Measurements from ENCODE around the gene DDX4. TPM values are rescaled to one million over a fixed set of nuclear protein-coding genes. Genes with fewer than 3 reads are reported as not detected.

DDX4 gene
- total RNA-seq, 1 experiment from 2014 or later: not detected

- Histone ChIP-seq H3K4me3 (ENCODE audit: low read length) (no peak overlapping the region), H3K27me3 (ENCODE audit: low read length) (no peaks in the 10 kb centered on the region), H2AFZ (ENCODE audit: low read length) (no peak overlapping the region), H3K9me3 (ENCODE audit: low read length) (no peaks in the 10 kb centered on the region), H3K79me2 (ENCODE audit: low read length) (no peaks in the 10 kb centered on the region), H3K36me3 (ENCODE audit: low read depth, low read length) (no peaks in the 10 kb centered on the region), H3K9me2 (replicated peaks; ENCODE audit: low read length) (no peaks in the 10 kb centered on the region), H3K4me2 (ENCODE audit: low read length) (no peak overlapping the region), H3F3A (ENCODE audit: low read length, unreplicated experiment) (no peaks in the 10 kb centered on the region), H3K4me1 (ENCODE audit: insufficient read depth, low read length) (no peaks in the 10 kb centered on the region), H3K27ac (ENCODE audit: low read length) (no peak overlapping the region), H4K20me1 (ENCODE audit: low read length) (no peaks in the 10 kb centered on the region), H3K9ac (ENCODE audit: low read length) (no peak overlapping the region)
- intact Hi-C loops (cut with micrococcal nuclease): no loop called here
- TF ChIP-seq EZH2phosphoT487 (IDR thresholded peaks at IDR 0.05; ENCODE audit: borderline replicate concordance, low read length): no peak
- no peak for TF ChIP-seq EZH2 (IDR thresholded peaks at IDR 0.05; ENCODE audit: low read length, unreplicated experiment)
- TF ChIP-seq, protein P1, sequence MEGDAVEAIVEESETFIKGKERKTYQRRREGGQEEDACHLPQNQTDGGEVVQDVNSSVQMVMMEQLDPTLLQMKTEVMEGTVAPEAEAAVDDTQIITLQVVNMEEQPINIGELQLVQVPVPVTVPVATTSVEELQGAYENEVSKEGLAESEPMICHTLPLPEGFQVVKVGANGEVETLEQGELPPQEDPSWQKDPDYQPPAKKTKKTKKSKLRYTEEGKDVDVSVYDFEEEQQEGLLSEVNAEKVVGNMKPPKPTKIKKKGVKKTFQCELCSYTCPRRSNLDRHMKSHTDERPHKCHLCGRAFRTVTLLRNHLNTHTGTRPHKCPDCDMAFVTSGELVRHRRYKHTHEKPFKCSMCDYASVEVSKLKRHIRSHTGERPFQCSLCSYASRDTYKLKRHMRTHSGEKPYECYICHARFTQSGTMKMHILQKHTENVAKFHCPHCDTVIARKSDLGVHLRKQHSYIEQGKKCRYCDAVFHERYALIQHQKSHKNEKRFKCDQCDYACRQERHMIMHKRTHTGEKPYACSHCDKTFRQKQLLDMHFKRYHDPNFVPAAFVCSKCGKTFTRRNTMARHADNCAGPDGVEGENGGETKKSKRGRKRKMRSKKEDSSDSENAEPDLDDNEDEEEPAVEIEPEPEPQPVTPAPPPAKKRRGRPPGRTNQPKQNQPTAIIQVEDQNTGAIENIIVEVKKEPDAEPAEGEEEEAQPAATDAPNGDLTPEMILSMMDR (conservative IDR thresholded peaks at IDR 0.05; ENCODE audit: low read depth, low read length): no peak
- no TSS peak for BruUV-seq (replicated peaks)
- no peak for DNase-seq
- ChIA-PET CTCF (no interaction called here), POLR2A (ENCODE audit: unreplicated experiment) (no interaction called here)
- no peak for ATAC-seq
Measured at GRCh38 chr5:55724281-55724680, 13.6 kb upstream of the DDX4 start.

- POLR2A ChIA-PET (ENCODE audit: unreplicated experiment): no interaction called here
Measured at GRCh38 chr5:55731848-55732247, 6.0 kb upstream of the DDX4 start.

DNA sequence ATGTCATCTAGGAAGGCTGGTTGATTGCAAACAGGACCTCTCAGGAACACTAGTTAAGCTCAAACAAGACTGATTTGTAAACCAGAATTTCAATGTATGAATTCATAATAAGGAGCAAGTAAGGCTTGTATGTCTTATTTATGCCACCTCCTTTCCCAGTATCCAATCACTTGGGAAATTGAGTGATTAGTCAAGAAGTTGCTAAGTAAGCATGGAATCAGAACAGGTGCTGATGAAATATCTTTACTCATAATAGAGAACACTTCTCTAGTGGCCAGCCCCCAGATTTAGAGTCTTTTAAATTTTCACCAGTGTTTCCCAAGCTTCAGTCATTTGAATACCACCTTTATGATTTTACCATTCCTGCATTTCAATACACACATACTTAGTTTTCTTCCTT, 5.3 kb upstream of the DDX4 start:
- Histone ChIP-seq H3K79me2 (ENCODE audit: low read length) (no peaks in the 10 kb centered on the region), H3K27me3 (ENCODE audit: low read length) (no peaks in the 10 kb centered on the region), H3K27ac (ENCODE audit: low read length) (no peak overlapping the region), H3F3A (ENCODE audit: low read length, unreplicated experiment) (no peaks in the 10 kb centered on the region), H4K20me1 (ENCODE audit: low read length) (no peaks in the 10 kb centered on the region), H3K9ac (ENCODE audit: low read length) (no peak overlapping the region), H3K9me3 (ENCODE audit: low read length) (no peaks in the 10 kb centered on the region), H3K9me2 (replicated peaks; ENCODE audit: low read length) (no peaks in the 10 kb centered on the region), H2AFZ (ENCODE audit: low read length) (no peak overlapping the region), H3K36me3 (ENCODE audit: low read depth, low read length) (no peaks in the 10 kb centered on the region), H3K4me3 (ENCODE audit: low read length) (no peak overlapping the region), H3K4me2 (ENCODE audit: low read length) (no peak overlapping the region), H3K4me1 (ENCODE audit: insufficient read depth, low read length) (no peaks in the 10 kb centered on the region)
- BruUV-seq (replicated peaks): no TSS peak
- ATAC-seq (no peak), DNase-seq (no peak)
- ChIA-PET CTCF (no interaction called here), POLR2A (ENCODE audit: unreplicated experiment) (no interaction called here)
- no peak for TF ChIP-seq EZH2phosphoT487 (IDR thresholded peaks at IDR 0.05; ENCODE audit: borderline replicate concordance, low read length)
- no peak for TF ChIP-seq EZH2 (IDR thresholded peaks at IDR 0.05; ENCODE audit: low read length, unreplicated experiment)
- TF ChIP-seq, protein P1 (conservative IDR thresholded peaks at IDR 0.05; ENCODE audit: low read depth, low read length): no peak
- intact Hi-C loops (cut with micrococcal nuclease): no loop called here

More at GRCh38 chr5:55731848-55732247, 6.0 kb upstream of the DDX4 start:
- no peak for ATAC-seq
- Histone ChIP-seq H3K9me2 (replicated peaks; ENCODE audit: low read length) (no peaks in the 10 kb centered on the region), H3K27ac (ENCODE audit: low read length) (no peak overlapping the region), H3K9me3 (ENCODE audit: low read length) (no peaks in the 10 kb centered on the region), H3K4me1 (ENCODE audit: insufficient read depth, low read length) (no peaks in the 10 kb centered on the region), H2AFZ (ENCODE audit: low read length) (no peak overlapping the region), H3K4me3 (ENCODE audit: low read length) (no peak overlapping the region), H3K36me3 (ENCODE audit: low read depth, low read length) (no peaks in the 10 kb centered on the region), H3K27me3 (ENCODE audit: low read length) (no peaks in the 10 kb centered on the region), H3K79me2 (ENCODE audit: low read length) (no peaks in the 10 kb centered on the region), H3K9ac (ENCODE audit: low read length) (no peak overlapping the region), H4K20me1 (ENCODE audit: low read length) (no peaks in the 10 kb centered on the region), H3F3A (ENCODE audit: low read length, unreplicated experiment) (no peaks in the 10 kb centered on the region), H3K4me2 (ENCODE audit: low read length) (no peak overlapping the region)
- DNase-seq: no peak
- no peak for TF ChIP-seq EZH2phosphoT487 (IDR thresholded peaks at IDR 0.05; ENCODE audit: borderline replicate concordance, low read length)
- TF ChIP-seq, protein P1 (conservative IDR thresholded peaks at IDR 0.05; ENCODE audit: low read depth, low read length): no peak
- TF ChIP-seq EZH2 (IDR thresholded peaks at IDR 0.05; ENCODE audit: low read length, unreplicated experiment): no peak
- intact Hi-C loops (cut with micrococcal nuclease): no loop called here
- BruUV-seq (replicated peaks): no TSS peak
- CTCF ChIA-PET: no interaction called here

Data from PC-3 (cell line).